IMR-90 (cell line): ENCODE data around the gene SIK2. TPM values are rescaled to one million over a fixed set of nuclear protein-coding genes. Genes with fewer than 3 reads are reported as not detected.

ENCODE experiments used
- ATAC-seq: fragments of 200-7000 bp; cut with Tn5 transposase; 2 replicates; pipeline ENCODE4 v1.9.1; 2020; ENCODE audit warnings: low read depth, mild to moderate bottlenecking, moderate library complexity
- BruUV-seq: library from RNA; stranded (reverse); fragments of 400-500 nt; replicated peaks from 2 replicates; lab custom pipeline; 2021; lab: Mats Ljungman, UMichigan
- CTCF ChIA-PET: fragments of 300-600 bp; formaldehyde crosslinking; extraction: SDS; loops from one replicate; lab custom pipeline; 2021; ENCODE audit warnings: antibody characterized with exemption; lab: Yijun Ruan, JAX
- POLR2A ChIA-PET: fragments of 300-600 bp; sonication (Branson Sonifier 250); formaldehyde crosslinking; loops from one replicate; lab custom pipeline; 2022; ENCODE audit warnings: antibody characterized with exemption; ENCODE audit not compliant: unreplicated experiment; lab: Charles Lee
- DNase-seq: peaks from one replicate; pipeline ENCODE4 v3.0.0; 2013
- H2AFZ ChIP-seq: replicated peaks from 2 replicates; pipeline ENCODE3; 2013; ENCODE audit warnings: low read length, mild to moderate bottlenecking; ENCODE audit not compliant: poor library complexity
- H2AK5ac ChIP-seq: 2 replicates; pipeline ENCODE4 v1.6.1; 2013; ENCODE audit warnings: low read depth, low read length, inconsistent platforms
- H2AK9ac ChIP-seq: replicated peaks from 2 replicates; pipeline ENCODE3; 2013; ENCODE audit warnings: mild to moderate bottlenecking, low read depth, low read length, moderate library complexity; ENCODE audit not compliant: poor library complexity
- H2BK120ac ChIP-seq: 2 replicates; pipeline ENCODE4 v1.6.1; 2013; ENCODE audit warnings: low read depth, low read length, inconsistent platforms
- H2BK15ac ChIP-seq: 3 replicates; pipeline ENCODE4 v1.6.1; 2013; ENCODE audit warnings: low read depth, low read length, inconsistent platforms
- H2BK20ac ChIP-seq: 2 replicates; pipeline ENCODE4 v1.6.1; 2013; ENCODE audit warnings: low read depth, mild to moderate bottlenecking, inconsistent platforms, low read length, moderate library complexity
- H2BK5ac ChIP-seq: 2 replicates; pipeline ENCODE4 v1.6.1; 2013; ENCODE audit warnings: mild to moderate bottlenecking, low read depth, low read length, inconsistent platforms; ENCODE audit not compliant: poor library complexity, severe bottlenecking
- H3K14ac ChIP-seq: replicated peaks from 2 replicates; pipeline ENCODE4 v1.6.1; 2013; ENCODE audit warnings: low read depth, low read length, inconsistent platforms
- H3K18ac ChIP-seq: 2 replicates; pipeline ENCODE4 v1.6.1; 2013; ENCODE audit warnings: low read depth, low read length, control low read depth
- H3K23ac ChIP-seq: 2 replicates; pipeline ENCODE4 v1.6.1; 2013; ENCODE audit warnings: low read depth, low read length, inconsistent platforms
- H3K27ac ChIP-seq: 2 replicates; pipeline ENCODE4 v1.5.1; 2013; ENCODE audit warnings: mild to moderate bottlenecking, control low read depth, low read length; ENCODE audit not compliant: insufficient read depth
- H3K27me3 ChIP-seq: 2 replicates; pipeline ENCODE4 v1.6.1; 2013; ENCODE audit warnings: low read length; ENCODE audit not compliant: control insufficient read depth, insufficient read depth
- H3K36me3 ChIP-seq: 2 replicates; pipeline ENCODE4 v1.6.1; 2013; ENCODE audit warnings: low read length, mixed read lengths; ENCODE audit not compliant: control insufficient read depth, insufficient read depth
- H3K4ac ChIP-seq: 2 replicates; pipeline ENCODE4 v1.6.1; 2013; ENCODE audit warnings: low read depth, low read length, inconsistent platforms
- H3K4me1 ChIP-seq: 2 replicates; pipeline ENCODE4 v1.6.1; 2013; ENCODE audit warnings: low read length, mixed read lengths; ENCODE audit not compliant: control insufficient read depth, insufficient read depth
- H3K4me2 ChIP-seq: 2 replicates; pipeline ENCODE4 v1.6.1; 2013; ENCODE audit warnings: low read depth, mild to moderate bottlenecking, control low read depth, low read length, moderate library complexity
- H3K4me3 ChIP-seq: 2 replicates; pipeline ENCODE4 v1.5.1; 2013; ENCODE audit warnings: low read depth, mild to moderate bottlenecking, control low read depth, low read length, moderate library complexity; ENCODE audit not compliant: insufficient read depth
- H3K56ac ChIP-seq: 2 replicates; pipeline ENCODE4 v1.6.1; 2013; ENCODE audit warnings: low read length, inconsistent platforms; ENCODE audit not compliant: insufficient read depth; ENCODE audit errors: extremely low read depth
- H3K79me1 ChIP-seq, 2 experiments: 2 replicates each; pipeline ENCODE4 v1.6.1; 2013; ENCODE audit warnings: low read length in 2 of 2, inconsistent platforms in 1 of 2, low read depth in 1 of 2
- H3K9ac ChIP-seq: 2 replicates; pipeline ENCODE4 v1.6.1; 2013; ENCODE audit warnings: low read depth, low read length, control low read depth
- H3K9me1 ChIP-seq: 2 replicates; pipeline ENCODE4 v1.6.1; 2013; ENCODE audit warnings: low read length, inconsistent platforms; ENCODE audit not compliant: insufficient read depth
- H3K9me3 ChIP-seq: 2 replicates; pipeline ENCODE4 v1.6.1; 2013; ENCODE audit warnings: low read length; ENCODE audit not compliant: control insufficient read depth, insufficient read depth
- H4K20me1 ChIP-seq: 2 replicates; pipeline ENCODE4 v1.6.1; 2013; ENCODE audit warnings: low read length, inconsistent platforms; ENCODE audit not compliant: insufficient read depth
- H4K5ac ChIP-seq: 2 replicates; pipeline ENCODE4 v1.6.1; 2013; ENCODE audit warnings: mild to moderate bottlenecking, low read depth, low read length, control low read depth
- H4K8ac ChIP-seq, 2 experiments: 2 replicates each; pipeline ENCODE4 v1.6.1; 2013; ENCODE audit warnings: low read depth in 2 of 2, low read length in 2 of 2, control low read depth in 1 of 2, inconsistent platforms in 1 of 2
- H4K91ac ChIP-seq: 2 replicates; pipeline ENCODE4 v1.6.1; 2013; ENCODE audit warnings: low read depth, low read length, inconsistent platforms; ENCODE audit not compliant: insufficient read depth
- BHLHE40 ChIP-seq: fragments of 150-350 bp; IDR thresholded peaks from 2 replicates; pipeline ENCODE4 v1.6.1; 2016; ENCODE audit warnings: mild to moderate bottlenecking, low read depth, low read length
- CHD1 ChIP-seq: IDR thresholded peaks from 2 replicates; pipeline ENCODE4 v1.6.1; 2012; ENCODE audit warnings: low read depth, low read length, improper control_type of control experiment
- CTCF ChIP-seq: conservative IDR thresholded peaks from 2 replicates; pipeline ENCODE4 v1.5.1; 2012; ENCODE audit warnings: mild to moderate bottlenecking, low read depth, low read length, improper control_type of control experiment
- ELK1 ChIP-seq: fragments of 150-350 bp; IDR thresholded peaks from 2 replicates; pipeline ENCODE4 v1.6.1; 2016; ENCODE audit warnings: low read depth, mild to moderate bottlenecking, low read length, moderate library complexity, borderline replicate concordance
- FOS ChIP-seq: fragments of 150-350 bp; IDR thresholded peaks from 2 replicates; pipeline ENCODE4 v1.6.1; 2016; ENCODE audit warnings: low read depth, low read length
- POLR2A ChIP-seq: IDR thresholded peaks from 2 replicates; pipeline ENCODE4 v1.6.1; 2012; ENCODE audit warnings: mild to moderate bottlenecking, low read depth, low read length
- RCOR1 ChIP-seq: IDR thresholded peaks from 2 replicates; pipeline ENCODE4 v1.6.1; 2012; ENCODE audit warnings: mild to moderate bottlenecking, low read length, improper control_type of control experiment; ENCODE audit not compliant: insufficient replicate concordance
- USF2 ChIP-seq: fragments of 150-350 bp; IDR thresholded peaks from 2 replicates; pipeline ENCODE4 v1.6.1; 2017; ENCODE audit warnings: mild to moderate bottlenecking, antibody characterized with exemption, low read length, low read depth
- WGBS, 2 experiments: methylation state at CpG; one replicate each; pipeline versions ENCODE4 v1.1.5 to v1.1.7; 2013; ENCODE audit warnings: missing lambda C conversion rate in 2 of 2; ENCODE audit not compliant: insufficient read length in 1 of 2; ENCODE audit errors: extremely low coverage in 2 of 2; 5-methylcytosine and 5-hydroxymethylcytosine counted together
- dilution Hi-C: fragments of 300-500 bp; cut with HindIII; formaldehyde crosslinking; loops from one replicate; pipeline ENCODE4 v1.14.3; 2018; ENCODE audit warnings: low sequenced_read_pairs; ENCODE audit not compliant: unreplicated experiment
- in situ Hi-C: fragments of 300-500 bp; cut with MboI; formaldehyde crosslinking; loops from 3 replicates; pipeline ENCODE4 v1.14.3; 2019; ENCODE audit warnings: low sequenced_read_pairs, inconsistent platforms, mixed read lengths
- intact Hi-C: fragments of 100-400 bp; cut with micrococcal nuclease; formaldehyde crosslinking; loops from 2 replicates; pipeline ENCODE4 v1.10.0; 2022
- polyA plus RNA-seq, 3 experiments: library from polyadenylated mRNA; depleted of rRNA; stranded (reverse); fragments of >200 nt; gene quantifications; 2 replicates each; pipeline ENCODE4 v1.2.3, GENCODE V29; 2012; ENCODE audit warnings: low replicate concordance in 1 of 3
- total RNA-seq: library from RNA; depleted of rRNA; stranded (reverse); fragments of >200 nt; gene quantifications from 2 replicates; pipeline ENCODE4 v1.2.3, GENCODE V29; 2012

Gene SIK2
- total and polyA plus RNA-seq, 2 of the 4 experiments (the other 2 are of a cell fraction), result 7.9 to 10.4 TPM

GRCh38 chr11:111676878-111677585 is 74.8 kb downstream of the SIK2 start:
- Histone ChIP-seq H3K56ac (no peak overlapping the region), H2AFZ (no peak overlapping the region), H3K4ac (peak overlapping the region; percentile 43; the same call in 1 of the 2 replicates), H3K27me3 (no peaks in the 10 kb centered on the region), H3K23ac (no peak overlapping the region), H2BK15ac (no peak overlapping the region), H4K8ac (no peak overlapping the region; a peak in 1 of 4 replicates), H3K27ac (no peak overlapping the region), H3K4me3 (no peak overlapping the region), H2BK5ac (no peak overlapping the region), H4K20me1 (no peaks in the 10 kb centered on the region; the same call in 1 of the 2 replicates), H4K5ac (no peak overlapping the region), H3K9ac (no peak overlapping the region), H2AK9ac (no peak overlapping the region), H3K4me2 (no peak overlapping the region), H2BK120ac (peak overlapping the region; percentile 10; the same call in 1 of the 2 replicates), H2AK5ac (no peak overlapping the region), H3K9me1 (peaks cover 2% of the 10 kb centered on the region; the same call in 1 of the 2 replicates), H3K4me1 (peaks cover 3% of the 10 kb centered on the region; the same call in 1 of the 2 replicates), H2BK20ac (no peak overlapping the region), H3K36me3 (peaks cover 12% of the 10 kb centered on the region), H3K79me1 (peaks cover 25 to 36% of the 10 kb centered on the region in 2 experiments), H4K91ac (no peak overlapping the region), H3K18ac (no peak overlapping the region), H3K9me3 (peaks cover 3% of the 10 kb centered on the region), H3K14ac (no peak overlapping the region)
- CTCF ChIA-PET, result interaction anchor here (0.5 to 0.6 kb wide), 3 partner anchors 10 to 36 kb away, joined by 3 to 5 read pairs (median 5); no protein-coding TSS in a partner anchor
- dilution Hi-C loops, result no loop called here
- intact Hi-C loops, result no loop called here
- POLR2A ChIA-PET, result no interaction called here
- peak; percentile 78 for ATAC-seq
- TF ChIP-seq RCOR1, result no peak
- TF ChIP-seq FOS, result peak; percentile 79
- no peak for TF ChIP-seq CHD1
- no peak for TF ChIP-seq USF2
- no peak for TF ChIP-seq POLR2A
- TF ChIP-seq BHLHE40, result no peak
- no peak for TF ChIP-seq ELK1
- no peak for TF ChIP-seq CTCF
- peak; percentile 43 for DNase-seq
- no CpG with 5 or more reads among the region's 4 CpGs for WGBS, 2 experiments
- in situ Hi-C loops, result no loop called here
- no TSS peak for BruUV-seq
